ENCODE data around the gene DCAF8. TPM values are rescaled to one million over a fixed set of nuclear protein-coding genes. Genes with fewer than 3 reads are reported as not detected.

Gene DCAF8
- total RNA-seq, 4 donors from 2014 or later, result 126 to 186 (median 172) TPM

DNA sequence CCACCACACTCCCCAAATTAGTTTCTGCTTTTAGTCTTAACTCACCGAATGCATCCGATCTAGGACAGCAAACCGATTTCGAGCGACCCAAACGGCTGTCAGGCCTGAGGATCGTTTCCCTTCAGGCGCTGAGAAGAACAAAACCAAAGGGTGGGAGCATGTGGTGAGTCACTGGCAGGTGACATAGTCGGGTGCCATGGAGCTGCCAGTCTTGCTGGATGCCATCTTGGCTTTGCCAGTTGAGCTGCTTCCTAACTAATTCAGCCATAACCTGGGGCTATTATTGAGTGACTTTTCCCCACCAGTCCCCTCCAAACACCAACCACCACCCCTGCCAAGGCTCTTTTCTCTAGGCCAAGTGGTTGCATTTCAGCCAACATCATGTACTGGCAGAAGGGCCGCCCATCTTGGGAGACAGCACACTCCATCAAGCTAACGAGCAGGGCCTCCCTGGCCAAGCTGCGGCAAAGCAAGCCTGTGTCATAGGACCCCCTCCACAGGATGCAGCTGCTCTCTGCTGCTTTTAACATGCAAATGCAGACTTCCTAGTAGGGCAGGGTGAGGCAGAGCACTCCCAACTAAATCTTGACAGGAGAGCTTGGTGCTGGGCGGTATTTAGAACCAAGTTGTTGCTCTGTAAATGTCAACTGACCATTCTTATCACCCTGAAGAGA, 44.9 kb upstream of the DCAF8 start:
- 85 to 87% methylated on average over 13 of the region's 13 CpGs for WGBS, 2 donors
- H3K4me1 ChIP-seq, result no peaks in the 10 kb centered on the region
- H3K27me3 ChIP-seq, result no peaks in the 10 kb centered on the region
- H3K4me3 ChIP-seq, result no peak overlapping the region
- DNase-seq (ENCODE audit: low spot score in 2 of 2), result no peak
- H3K27ac ChIP-seq, result no peak overlapping the region
- no peaks in the 10 kb centered on the region for H3K9me3 ChIP-seq
- TF ChIP-seq EP300 (IDR thresholded peaks at IDR 0.05), result no peak
- no peak for TF ChIP-seq POLR2A (IDR thresholded peaks at IDR 0.05)
- TF ChIP-seq CTCF (IDR thresholded peaks at IDR 0.05), result no peak
- H3K36me3 ChIP-seq, result peaks cover 11 to 100% (median 52%) of the 10 kb centered on the region in 3 donors

DNA sequence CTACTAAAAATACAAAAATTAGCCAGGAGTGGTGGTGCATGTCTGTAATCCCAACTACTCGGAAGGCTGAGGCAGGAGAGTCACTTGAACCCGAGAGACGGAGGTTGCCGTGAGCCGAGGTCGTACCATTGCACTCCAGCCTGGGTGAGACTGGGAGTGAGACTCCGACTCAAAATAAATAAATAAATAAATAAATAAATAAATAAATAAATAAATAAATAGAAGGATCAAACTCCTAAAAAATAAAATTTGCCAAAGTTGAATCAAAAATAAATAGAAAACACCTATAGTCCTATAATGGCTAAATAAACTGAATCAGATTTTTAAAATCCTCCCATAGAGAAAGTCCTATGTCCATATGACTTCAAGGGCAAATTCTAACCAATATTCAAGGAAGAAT, 37.8 kb upstream of the DCAF8 start:
- DNase-seq (ENCODE audit: low spot score in 2 of 2), result no peak
- Histone ChIP-seq H3K36me3 (peaks cover 0 to 96% (median 51%) of the 10 kb centered on the region in 3 donors), H3K27me3 (no peaks in the 10 kb centered on the region), H3K4me3 (no peak overlapping the region), H3K4me1 (no peaks in the 10 kb centered on the region), H3K9me3 (no peaks in the 10 kb centered on the region), H3K27ac (no peak overlapping the region)
- 82 to 85% methylated on average over 7 of the region's 7 CpGs for WGBS, 2 donors
- no peak for TF ChIP-seq POLR2A (IDR thresholded peaks at IDR 0.05)
- no peak for TF ChIP-seq CTCF (IDR thresholded peaks at IDR 0.05)
- no peak for TF ChIP-seq EP300 (IDR thresholded peaks at IDR 0.05)

DNA sequence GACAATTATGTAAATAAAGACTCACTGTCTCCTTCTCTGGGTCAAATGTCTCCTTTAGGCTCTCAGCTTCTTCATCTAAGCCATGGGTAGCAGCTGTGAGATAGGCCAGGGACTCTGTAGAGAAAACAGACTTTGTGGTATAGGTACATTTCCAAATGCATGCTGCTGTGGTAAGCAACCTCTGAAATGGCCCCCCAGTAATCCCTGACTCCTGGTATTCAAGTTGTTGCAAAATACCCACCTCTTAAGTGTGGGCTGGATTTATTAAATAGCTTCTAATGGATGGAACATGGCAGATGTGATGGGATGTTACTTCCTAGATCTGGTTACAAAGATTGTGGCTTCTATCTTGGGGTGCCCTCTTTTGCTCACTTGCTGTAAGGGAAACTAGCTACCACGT, 33.7 kb upstream of the DCAF8 start:
- Histone ChIP-seq H3K27me3 (no peaks in the 10 kb centered on the region), H3K4me1 (no peaks in the 10 kb centered on the region), H3K9me3 (no peaks in the 10 kb centered on the region), H3K27ac (no peak overlapping the region), H3K36me3 (peaks cover 0 to 99% (median 67%) of the 10 kb centered on the region in 3 donors), H3K4me3 (no peak overlapping the region)
- DNase-seq (ENCODE audit: low spot score in 2 of 2), result no peak
- TF ChIP-seq CTCF (IDR thresholded peaks at IDR 0.05) (no peak), POLR2A (IDR thresholded peaks at IDR 0.05) (no peak), EP300 (IDR thresholded peaks at IDR 0.05) (no peak)
- 82 to 87% methylated on average over 1 of the region's 1 CpG for WGBS, 2 donors

- Histone ChIP-seq H3K4me3 (no peak overlapping the region), H3K27me3 (no peaks in the 10 kb centered on the region), H3K4me1 (no peaks in the 10 kb centered on the region), H3K36me3 (peaks cover 0 to 97% (median 82%) of the 10 kb centered on the region in 3 donors), H3K9me3 (no peaks in the 10 kb centered on the region), H3K27ac (no peak overlapping the region)
- no peak for DNase-seq (ENCODE audit: low spot score in 2 of 2)
- 81 to 87% methylated on average over 8 of the region's 8 CpGs for WGBS, 2 donors
- no peak for TF ChIP-seq CTCF (IDR thresholded peaks at IDR 0.05)
- no peak for TF ChIP-seq EP300 (IDR thresholded peaks at IDR 0.05)
- TF ChIP-seq POLR2A (IDR thresholded peaks at IDR 0.05), result no peak
Measured at GRCh38 chr1:160293020-160293968, 30.9 kb upstream of the DCAF8 start.
